Activated B cell treated with CpG ODN at 0.5 μM for 24 hours (primary cell): ENCODE measurements around the gene LRBA. TPM values are rescaled to one million over a fixed set of nuclear protein-coding genes. Genes with fewer than 3 reads are reported as not detected.

Source experiments
- ATAC-seq: fragments of 200-7000 bp; cut with Tn5 transposase; one replicate; pipeline ENCODE4 v1.10.0; 2021; ENCODE audit warnings: low read depth, mild to moderate bottlenecking, moderate library complexity
- CTCF ChIA-PET: fragments of 350-600 bp; sonication (Branson Sonifier 250); formaldehyde crosslinking; loops from one replicate; lab custom pipeline; 2021; ENCODE audit warnings: antibody characterized with exemption; lab: Charles Lee
- POLR2A ChIA-PET: fragments of 350-600 bp; sonication (Branson Sonifier 250); formaldehyde crosslinking; loops from one replicate; lab custom pipeline; 2021; ENCODE audit warnings: antibody characterized with exemption; lab: Charles Lee
- DNase-seq: peaks from one replicate; pipeline ENCODE4 v3.0.0; 2022
- H3K27ac Mint-ChIP-seq: one replicate; pipeline ENCODE4 v1.8.0; 2020; ENCODE audit warnings: mixed read lengths
- H3K27me3 Mint-ChIP-seq: one replicate; pipeline ENCODE4 v1.8.0; 2021; ENCODE audit warnings: mixed read lengths
- H3K36me3 Mint-ChIP-seq: one replicate; pipeline ENCODE4 v1.8.0; 2021; ENCODE audit warnings: low read depth, mixed read lengths
- H3K4me1 Mint-ChIP-seq: one replicate; pipeline ENCODE4 v1.8.0; 2021; ENCODE audit warnings: mixed read lengths
- H3K4me3 Mint-ChIP-seq: one replicate; pipeline ENCODE4 v1.8.0; 2020; ENCODE audit warnings: mild to moderate bottlenecking, mixed read lengths
- H3K9me3 Mint-ChIP-seq: one replicate; pipeline ENCODE4 v1.8.0; 2020; ENCODE audit warnings: mixed read lengths
- CTCF ChIP-seq: fragments of 200-600 bp; IDR thresholded peaks from one replicate; pipeline ENCODE4 v1.8.0; 2022; ENCODE audit warnings: antibody characterized with exemption, mild to moderate bottlenecking
- intact Hi-C: fragments of 100-400 bp; cut with micrococcal nuclease; formaldehyde crosslinking; loops from one replicate; pipeline ENCODE4 v1.15.1; 2024
- total RNA-seq: library from RNA; stranded (reverse); gene quantifications from 2 replicates; pipeline ENCODE4 v1.2.3, GENCODE V29; 2022

The LRBA gene
- total RNA-seq, 1 donor from 2014 or later: 66.5 TPM

- Mint-ChIP-seq H3K4me3 (no peak overlapping the region), H3K27me3 (no peaks in the 10 kb centered on the region), H3K36me3 (peaks cover 6% of the 10 kb centered on the region), H3K9me3 (no peaks in the 10 kb centered on the region), H3K27ac (no peak overlapping the region), H3K4me1 (no peaks in the 10 kb centered on the region)
- ATAC-seq: no peak
- DNase-seq: no peak
- ChIA-PET CTCF (no interaction called here), POLR2A (no interaction called here)
- TF ChIP-seq CTCF: no peak
- intact Hi-C loops: no loop called here
Measured at GRCh38 chr4:150367326-150367725, 647.8 kb downstream of the LRBA start.

- no peak overlapping the region for H3K4me3 Mint-ChIP-seq
- ATAC-seq: no peak
- H3K27ac Mint-ChIP-seq: no peak overlapping the region
Measured at GRCh38 chr4:150366487-150366999, 648.5 kb downstream of the LRBA start.

GRCh38 chr4:150363721-150364688 lies 651.1 kb downstream of the LRBA start:
- intact Hi-C loops: no loop called here
- CTCF ChIA-PET: no interaction called here
- no peaks in the 10 kb centered on the region for H3K4me1 Mint-ChIP-seq
- H3K4me3 Mint-ChIP-seq: no peak overlapping the region
- ATAC-seq (no peak), DNase-seq (no peak)
- H3K27me3 Mint-ChIP-seq: no peaks in the 10 kb centered on the region
- H3K27ac Mint-ChIP-seq: no peak overlapping the region
- no peak for TF ChIP-seq CTCF
- H3K36me3 Mint-ChIP-seq: no peaks in the 10 kb centered on the region
- no peaks in the 10 kb centered on the region for H3K9me3 Mint-ChIP-seq
- POLR2A ChIA-PET: no interaction called here

More at GRCh38 chr4:150366487-150366999, 648.5 kb downstream of the LRBA start:
- TF ChIP-seq CTCF: no peak
- H3K36me3 Mint-ChIP-seq: peaks cover 6% of the 10 kb centered on the region
- no peaks in the 10 kb centered on the region for H3K9me3 Mint-ChIP-seq
- intact Hi-C loops: no loop called here
- DNase-seq: no peak
- no peaks in the 10 kb centered on the region for H3K4me1 Mint-ChIP-seq
- no peaks in the 10 kb centered on the region for H3K27me3 Mint-ChIP-seq
- ChIA-PET CTCF (no interaction called here), POLR2A (no interaction called here)

GRCh38 chr4:150358691-150359090 lies 656.4 kb downstream of the LRBA start:
- H3K27ac Mint-ChIP-seq: no peak overlapping the region
- H3K9me3 Mint-ChIP-seq: no peaks in the 10 kb centered on the region
- intact Hi-C loops: no loop called here
- no peaks in the 10 kb centered on the region for H3K4me1 Mint-ChIP-seq
- H3K36me3 Mint-ChIP-seq: no peaks in the 10 kb centered on the region
- no peak for ATAC-seq
- CTCF ChIA-PET: no interaction called here
- no peaks in the 10 kb centered on the region for H3K27me3 Mint-ChIP-seq
- POLR2A ChIA-PET: no interaction called here
- no peak for DNase-seq
- no peak for TF ChIP-seq CTCF
- H3K4me3 Mint-ChIP-seq: no peak overlapping the region

GRCh38 chr4:150357829-150358228 lies 657.3 kb downstream of the LRBA start:
- no peaks in the 10 kb centered on the region for H3K9me3 Mint-ChIP-seq
- no peak overlapping the region for H3K4me3 Mint-ChIP-seq
- no peak for TF ChIP-seq CTCF

More at GRCh38 chr4:150357829-150358228, 657.3 kb downstream of the LRBA start:
- ChIA-PET CTCF (no interaction called here), POLR2A (no interaction called here)
- Mint-ChIP-seq H3K27ac (no peak overlapping the region), H3K4me1 (no peaks in the 10 kb centered on the region), H3K27me3 (no peaks in the 10 kb centered on the region), H3K36me3 (peaks cover 1% of the 10 kb centered on the region)
- DNase-seq (no peak), ATAC-seq (no peak)
- intact Hi-C loops: no loop called here
